ENCODE data around the gene GRHL3. TPM values are rescaled to one million over a fixed set of nuclear protein-coding genes. Genes with fewer than 3 reads are reported as not detected.

The GRHL3 gene
- total and polyA plus RNA-seq, 2 donors (not counting 3 experiments of a cell fraction or from before 2014, with no cell fraction given) = not detected

DNA sequence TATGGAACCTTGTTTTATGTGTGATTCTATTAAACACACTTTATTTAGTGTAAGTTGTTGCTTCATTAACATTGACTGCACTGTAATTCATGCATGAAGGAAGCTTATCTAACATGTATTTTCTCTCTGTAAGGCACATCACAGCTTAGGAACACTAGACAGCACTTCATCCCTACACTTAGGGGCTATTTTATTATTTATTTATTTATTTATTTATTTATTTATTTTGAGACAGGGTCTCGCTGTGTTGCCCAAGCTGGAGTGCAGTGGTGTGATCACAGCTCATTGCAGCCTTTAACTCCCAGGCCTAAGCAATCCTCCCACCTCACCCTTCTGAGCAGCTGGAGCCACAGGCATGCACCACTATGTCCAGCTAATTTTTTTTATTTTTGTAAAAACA, 30.7 kb upstream of the GRHL3 start:
- H3K4me1 ChIP-seq (ENCODE audit: control insufficient read depth, extremely low read depth, insufficient read depth, low read length) = peaks cover 10% of the 10 kb centered on the region
- no peak for FAIRE-seq
- no peak overlapping the region for H2AFZ ChIP-seq (ENCODE audit: low read depth, low read length)
- TF ChIP-seq EZH2 (IDR thresholded peaks at IDR 0.05; ENCODE audit: borderline replicate concordance, low read depth, low read length, severe bottlenecking) = no peak
- no peak for TF ChIP-seq POLR2AphosphoS5 (IDR thresholded peaks at IDR 0.05; ENCODE audit: insufficient read depth, low read depth, low read length)
- TF ChIP-seq POLR2A (IDR thresholded peaks at IDR 0.05; ENCODE audit: low read depth, low read length) = no peak
- no peak for TF ChIP-seq MYC (IDR thresholded peaks at IDR 0.05; ENCODE audit: low read depth, low read length)
- no peak for TF ChIP-seq GATA2 (IDR thresholded peaks at IDR 0.05; ENCODE audit: insufficient read depth, insufficient read length, low read depth, low read length)
- H3K9ac ChIP-seq (replicated peaks; ENCODE audit: extremely low read depth, insufficient read depth, low read length) = no peak overlapping the region
- ChIA-PET CTCF (interaction anchor here (0.9 to 1.0 kb wide), 2 partner anchors 87 to 103 kb away, joined by 5 read pairs; no protein-coding TSS in a partner anchor), POLR2A (no interaction called here)
- no peak for DNase-seq (ENCODE audit: low read depth, low spot score)
- no peaks in the 10 kb centered on the region for H3K36me3 ChIP-seq (ENCODE audit: control insufficient read depth in 2 of 2, extremely low read depth in 1 of 2, insufficient read depth in 2 of 2, low read length in 2 of 2)
- no peaks in the 10 kb centered on the region for H3K79me2 ChIP-seq (ENCODE audit: control insufficient read depth, insufficient read depth, low read length)
- H4K20me1 ChIP-seq (replicated peaks; ENCODE audit: control insufficient read depth, extremely low read depth, insufficient read depth, low read length) = no peaks in the 10 kb centered on the region
- H3K9me3 ChIP-seq (replicated peaks; ENCODE audit: control insufficient read depth, insufficient read depth, low read length) = no peaks in the 10 kb centered on the region
- H3K9me1 ChIP-seq (replicated peaks; ENCODE audit: control insufficient read depth, extremely low read depth, insufficient read depth, low read length) = no peaks in the 10 kb centered on the region
- dilution Hi-C loops (cut with MboI; ENCODE audit: extremely low pct_ligation_motif_present, low sequenced_read_pairs) = no loop called here
- BruUV-seq (replicated peaks) = no TSS peak
- H3K4me3 ChIP-seq (replicated peaks in 1 of 3; ENCODE audit: insufficient read depth in 1 of 3, low read depth in 1 of 3, low read length in 3 of 3) = no peak overlapping the region
- H3K27ac ChIP-seq (ENCODE audit: insufficient read depth, low read depth, low read length) = no peak overlapping the region
- no peak overlapping the region for H3K4me2 ChIP-seq (ENCODE audit: insufficient read depth, low read length)
- H3K27me3 ChIP-seq (ENCODE audit: control insufficient read depth in 2 of 2, insufficient read depth in 2 of 2, low read length in 2 of 2) = no peaks in the 10 kb centered on the region
- intact Hi-C loops (cut with micrococcal nuclease) = no loop called here

DNA sequence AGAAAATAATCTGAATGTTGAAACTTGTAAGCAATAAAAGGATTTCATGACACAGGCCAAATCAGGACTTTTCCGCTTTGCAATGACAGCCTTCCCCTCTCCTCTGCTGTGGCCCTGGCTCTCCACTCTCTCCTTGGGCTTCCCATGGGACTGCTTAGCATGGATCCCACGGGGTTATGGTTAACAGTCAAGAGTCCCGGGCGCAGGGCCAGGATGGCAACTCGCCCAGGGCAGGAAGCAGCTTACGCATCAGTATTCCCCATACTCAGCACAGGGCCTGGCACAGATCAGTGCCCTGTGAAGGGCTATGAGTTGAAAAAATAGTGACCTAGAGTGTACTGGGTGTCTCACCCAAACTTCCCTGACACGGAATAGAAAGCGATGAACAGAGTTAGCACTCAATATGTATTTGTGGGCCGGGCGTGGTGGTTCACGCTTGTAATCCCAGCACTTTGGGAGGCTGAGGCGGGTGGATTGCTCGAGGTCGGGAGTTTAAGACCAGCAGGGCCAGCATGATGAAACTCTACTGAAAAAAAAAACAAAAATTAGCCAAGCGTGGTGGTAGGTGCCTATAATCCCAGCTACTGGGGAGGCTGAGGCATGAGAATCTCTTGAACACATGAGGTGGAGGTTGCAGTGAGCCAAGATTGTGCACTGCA, 29.1 kb upstream of the GRHL3 start:
- Histone ChIP-seq H2AFZ (ENCODE audit: low read depth, low read length) (no peak overlapping the region), H3K27me3 (ENCODE audit: control insufficient read depth in 2 of 2, insufficient read depth in 2 of 2, low read length in 2 of 2) (no peaks in the 10 kb centered on the region), H3K9me1 (replicated peaks; ENCODE audit: control insufficient read depth, extremely low read depth, insufficient read depth, low read length) (no peaks in the 10 kb centered on the region), H3K79me2 (ENCODE audit: control insufficient read depth, insufficient read depth, low read length) (no peaks in the 10 kb centered on the region), H3K9ac (replicated peaks; ENCODE audit: extremely low read depth, insufficient read depth, low read length) (no peak overlapping the region), H3K9me3 (replicated peaks; ENCODE audit: control insufficient read depth, insufficient read depth, low read length) (no peaks in the 10 kb centered on the region), H3K4me2 (ENCODE audit: insufficient read depth, low read length) (no peak overlapping the region), H4K20me1 (replicated peaks; ENCODE audit: control insufficient read depth, extremely low read depth, insufficient read depth, low read length) (no peaks in the 10 kb centered on the region), H3K4me3 (replicated peaks in 1 of 3; ENCODE audit: insufficient read depth in 1 of 3, low read depth in 1 of 3, low read length in 3 of 3) (no peak overlapping the region), H3K36me3 (ENCODE audit: control insufficient read depth in 2 of 2, extremely low read depth in 1 of 2, insufficient read depth in 2 of 2, low read length in 2 of 2) (no peaks in the 10 kb centered on the region), H3K27ac (ENCODE audit: insufficient read depth, low read depth, low read length) (no peak overlapping the region), H3K4me1 (ENCODE audit: control insufficient read depth, extremely low read depth, insufficient read depth, low read length) (peaks cover 18% of the 10 kb centered on the region)
- ChIA-PET CTCF (interaction anchor here (0.8 to 1.9 kb wide), 6 partner anchors 18 to 103 kb away, joined by 3 to 6 read pairs (median 4); no protein-coding TSS in a partner anchor), POLR2A (no interaction called here)
- DNase-seq (ENCODE audit: low read depth, low spot score) (peak; percentile 93), FAIRE-seq (peak; percentile 87)
- no TSS peak for BruUV-seq (replicated peaks)
- intact Hi-C loops (cut with micrococcal nuclease) = loop anchor here (2.0 kb wide), 1 partner anchor 101 kb away; no protein-coding TSS in a partner anchor
- peak; percentile 44 for TF ChIP-seq POLR2AphosphoS5 (IDR thresholded peaks at IDR 0.05; ENCODE audit: insufficient read depth, low read depth, low read length)
- TF ChIP-seq POLR2A (IDR thresholded peaks at IDR 0.05; ENCODE audit: low read depth, low read length) = no peak
- TF ChIP-seq GATA2 (IDR thresholded peaks at IDR 0.05; ENCODE audit: insufficient read depth, insufficient read length, low read depth, low read length) = peak; percentile 61
- peak; percentile 30 for TF ChIP-seq FOS (IDR thresholded peaks at IDR 0.05; ENCODE audit: borderline replicate concordance, insufficient read depth, low read length)
- dilution Hi-C loops (cut with MboI; ENCODE audit: extremely low pct_ligation_motif_present, low sequenced_read_pairs) = no loop called here
